Measurements from ENCODE around the gene CFAP74. TPM values are rescaled to one million over a fixed set of nuclear protein-coding genes. Genes with fewer than 3 reads are reported as not detected.

Gene CFAP74
- total RNA-seq, 1 donor from 2014 or later = 0.12 TPM

GRCh38 chr1:1948783-1949182, 54.8 kb downstream of the CFAP74 start:
- Mint-ChIP-seq H3K27ac (ENCODE audit: unreplicated experiment) (no peak overlapping the region), H3K9me3 (no peaks in the 10 kb centered on the region), H3K4me1 (peaks cover 6% of the 10 kb centered on the region), H3K4me3 (no peak overlapping the region), H3K27me3 (ENCODE audit: low read depth) (peaks cover 9% of the 10 kb centered on the region), H3K36me3 (ENCODE audit: low read depth) (no peaks in the 10 kb centered on the region)
- TF ChIP-seq CTCF (conservative IDR thresholded peaks at IDR 0.05) = no peak
- DNase-seq (ENCODE audit: low read depth, low spot score) = no peak

GRCh38 chr1:1947493-1947892, 56.1 kb downstream of the CFAP74 start:
- H3K4me1 Mint-ChIP-seq = peaks cover 9% of the 10 kb centered on the region
- no peaks in the 10 kb centered on the region for H3K9me3 Mint-ChIP-seq
- H3K36me3 Mint-ChIP-seq (ENCODE audit: low read depth) = no peaks in the 10 kb centered on the region
- H3K27ac Mint-ChIP-seq (ENCODE audit: unreplicated experiment) = no peak overlapping the region
- no peak for DNase-seq (ENCODE audit: low read depth, low spot score)
- no peak for TF ChIP-seq CTCF (conservative IDR thresholded peaks at IDR 0.05)
- peaks cover 9% of the 10 kb centered on the region for H3K27me3 Mint-ChIP-seq (ENCODE audit: low read depth)
- no peak overlapping the region for H3K4me3 Mint-ChIP-seq

GRCh38 chr1:1946540-1946939, 57.0 kb downstream of the CFAP74 start:
- Mint-ChIP-seq H3K27ac (ENCODE audit: unreplicated experiment) (no peak overlapping the region), H3K4me1 (peaks cover 9% of the 10 kb centered on the region), H3K4me3 (no peak overlapping the region), H3K36me3 (ENCODE audit: low read depth) (no peaks in the 10 kb centered on the region), H3K9me3 (no peaks in the 10 kb centered on the region), H3K27me3 (ENCODE audit: low read depth) (peaks cover 9% of the 10 kb centered on the region)
- TF ChIP-seq CTCF (conservative IDR thresholded peaks at IDR 0.05) = no peak
- no peak for DNase-seq (ENCODE audit: low read depth, low spot score)

- no peak for TF ChIP-seq CTCF (conservative IDR thresholded peaks at IDR 0.05)
- no peaks in the 10 kb centered on the region for H3K9me3 Mint-ChIP-seq
- no peak for DNase-seq (ENCODE audit: low read depth, low spot score)
- no peaks in the 10 kb centered on the region for H3K36me3 Mint-ChIP-seq (ENCODE audit: low read depth)
- H3K27me3 Mint-ChIP-seq (ENCODE audit: low read depth) = peaks cover 9% of the 10 kb centered on the region
- H3K27ac Mint-ChIP-seq (ENCODE audit: unreplicated experiment) = no peak overlapping the region
- no peak overlapping the region for H3K4me3 Mint-ChIP-seq
- peaks cover 9% of the 10 kb centered on the region for H3K4me1 Mint-ChIP-seq
Measured at GRCh38 chr1:1945782-1946393, 57.7 kb downstream of the CFAP74 start.

- no peak overlapping the region for H3K27ac Mint-ChIP-seq (ENCODE audit: unreplicated experiment)
- H3K27me3 Mint-ChIP-seq (ENCODE audit: low read depth) = peaks cover 5% of the 10 kb centered on the region
- peak; percentile 73 for DNase-seq (ENCODE audit: low read depth, low spot score)
- H3K36me3 Mint-ChIP-seq (ENCODE audit: low read depth) = no peaks in the 10 kb centered on the region
- TF ChIP-seq CTCF (conservative IDR thresholded peaks at IDR 0.05) = peak; percentile 90
- peaks cover 9% of the 10 kb centered on the region for H3K4me1 Mint-ChIP-seq
- H3K4me3 Mint-ChIP-seq = no peak overlapping the region
- H3K9me3 Mint-ChIP-seq = no peaks in the 10 kb centered on the region
Measured at GRCh38 chr1:1943834-1944570, 59.6 kb downstream of the CFAP74 start.
